Measurements from ENCODE around the gene BIRC7. TPM values are rescaled to one million over a fixed set of nuclear protein-coding genes. Genes with fewer than 3 reads are reported as not detected.

BIRC7 gene
- total RNA-seq, 1 donor from 2014 or later, result not detected

GRCh38 chr20:63208346-63208909, 27.3 kb upstream of the BIRC7 start:
- TF ChIP-seq CTCF (IDR thresholded peaks at IDR 0.05), result no peak
- CTCF ChIA-PET, result no interaction called here
- intact Hi-C loops (cut with micrococcal nuclease), result no loop called here
- H3K36me3 Mint-ChIP-seq (ENCODE audit: low read depth), result peaks cover 85% of the 10 kb centered on the region
- ATAC-seq (ENCODE audit: low read depth) (no peak), DNase-seq (no peak)
- no peak overlapping the region for H3K4me3 Mint-ChIP-seq
- H3K4me1 Mint-ChIP-seq, result peaks cover 22% of the 10 kb centered on the region
- H3K27me3 Mint-ChIP-seq, result no peaks in the 10 kb centered on the region
- POLR2A ChIA-PET, result no interaction called here
- no peak overlapping the region for H3K27ac Mint-ChIP-seq
- no peaks in the 10 kb centered on the region for H3K9me3 Mint-ChIP-seq

GRCh38 chr20:63210011-63210605, 25.6 kb upstream of the BIRC7 start:
- Mint-ChIP-seq H3K36me3 (ENCODE audit: low read depth) (peaks cover 85% of the 10 kb centered on the region), H3K4me3 (no peak overlapping the region), H3K27ac (no peak overlapping the region), H3K4me1 (peaks cover 39% of the 10 kb centered on the region), H3K9me3 (no peaks in the 10 kb centered on the region), H3K27me3 (no peaks in the 10 kb centered on the region)
- TF ChIP-seq CTCF (IDR thresholded peaks at IDR 0.05), result no peak
- ATAC-seq (ENCODE audit: low read depth), result no peak
- ChIA-PET POLR2A (no interaction called here), CTCF (interaction anchor here (1.7 kb wide), 1 partner anchor 13 kb away, joined by 4 read pairs; no protein-coding TSS in a partner anchor)
- DNase-seq, result no peak
- intact Hi-C loops (cut with micrococcal nuclease), result no loop called here

- peaks cover 47% of the 10 kb centered on the region for H3K4me1 Mint-ChIP-seq
- no peak overlapping the region for H3K27ac Mint-ChIP-seq
- TF ChIP-seq CTCF (IDR thresholded peaks at IDR 0.05), result no peak
- H3K27me3 Mint-ChIP-seq, result no peaks in the 10 kb centered on the region
- POLR2A ChIA-PET, result no interaction called here
- intact Hi-C loops (cut with micrococcal nuclease), result no loop called here
- CTCF ChIA-PET, result interaction anchor here (2.5 kb wide), 1 partner anchor 11 kb away, joined by 6 read pairs; no protein-coding TSS in a partner anchor
- ATAC-seq (ENCODE audit: low read depth) (no peak), DNase-seq (no peak)
- no peaks in the 10 kb centered on the region for H3K9me3 Mint-ChIP-seq
- H3K4me3 Mint-ChIP-seq, result no peak overlapping the region
- H3K36me3 Mint-ChIP-seq (ENCODE audit: low read depth), result peaks cover 67% of the 10 kb centered on the region
These were observed 23.3 kb upstream of the BIRC7 start for GRCh38 chr20:63212393-63212730.

- TF ChIP-seq CTCF (IDR thresholded peaks at IDR 0.05), result no peak
- peaks cover 47% of the 10 kb centered on the region for H3K4me1 Mint-ChIP-seq
- H3K4me3 Mint-ChIP-seq, result no peak overlapping the region
- no peaks in the 10 kb centered on the region for H3K9me3 Mint-ChIP-seq
- H3K36me3 Mint-ChIP-seq (ENCODE audit: low read depth), result peaks cover 62% of the 10 kb centered on the region
- ChIA-PET CTCF (interaction anchor here (2.5 kb wide), 1 partner anchor 11 kb away, joined by 6 read pairs; no protein-coding TSS in a partner anchor), POLR2A (no interaction called here)
- no peak overlapping the region for H3K27ac Mint-ChIP-seq
- no peaks in the 10 kb centered on the region for H3K27me3 Mint-ChIP-seq
- ATAC-seq (ENCODE audit: low read depth) (no peak), DNase-seq (no peak)
- intact Hi-C loops (cut with micrococcal nuclease), result no loop called here
These were observed 22.9 kb upstream of the BIRC7 start for GRCh38 chr20:63212792-63213191.

GRCh38 chr20:63214514-63214913, 21.2 kb upstream of the BIRC7 start:
- intact Hi-C loops (cut with micrococcal nuclease), result no loop called here
- DNase-seq, result no peak
- H3K27me3 Mint-ChIP-seq, result no peaks in the 10 kb centered on the region
- POLR2A ChIA-PET, result interaction anchor here (1.0 kb wide), 1 partner anchor 10 kb away, joined by 3 read pairs; no protein-coding TSS in a partner anchor
- no peaks in the 10 kb centered on the region for H3K9me3 Mint-ChIP-seq
- no peak for ATAC-seq (ENCODE audit: low read depth)
- no peak for TF ChIP-seq CTCF (IDR thresholded peaks at IDR 0.05)
- CTCF ChIA-PET, result interaction anchor here (1.4 kb wide), 1 partner anchor 10 kb away, joined by 10 read pairs; no protein-coding TSS in a partner anchor
- peaks cover 45% of the 10 kb centered on the region for H3K4me1 Mint-ChIP-seq
- peak overlapping the region; percentile 18 for H3K27ac Mint-ChIP-seq
- peaks cover 48% of the 10 kb centered on the region for H3K36me3 Mint-ChIP-seq (ENCODE audit: low read depth)
- peak overlapping the region; percentile 89 for H3K4me3 Mint-ChIP-seq

Measured in activated B cell treated with CpG ODN at 0.5 μM for 24 hours (primary cell).